Endometrial microvascular endothelial cells (primary cell): ENCODE results near the gene CHMP4A. TPM values are rescaled to one million over a fixed set of nuclear protein-coding genes. Genes with fewer than 3 reads are reported as not detected.
"Not testable (repeated sequence)": the region's sequence is repeated elsewhere in the genome, so short reads cannot be mapped to it uniquely, and the experiment has no call there.

ENCODE experiments used
- in situ Hi-C: cut with HindIII; loops from 2 replicates; pipeline ENCODE4 v1.10.0; 2017; ENCODE audit warnings: low sequenced_read_pairs, low pct_unique_long_range_greater_than_20kb; ENCODE audit errors: inconsistent ontology term
- total RNA-seq: library from RNA; depleted of rRNA; stranded (reverse); fragments of >200 nt; gene quantifications from one replicate; pipeline ENCODE4 v1.2.3, GENCODE V29; 2015; ENCODE audit errors: inconsistent ontology term

Gene CHMP4A
- total RNA-seq, 1 donor from 2014 or later, result 30.0 TPM

DNA sequence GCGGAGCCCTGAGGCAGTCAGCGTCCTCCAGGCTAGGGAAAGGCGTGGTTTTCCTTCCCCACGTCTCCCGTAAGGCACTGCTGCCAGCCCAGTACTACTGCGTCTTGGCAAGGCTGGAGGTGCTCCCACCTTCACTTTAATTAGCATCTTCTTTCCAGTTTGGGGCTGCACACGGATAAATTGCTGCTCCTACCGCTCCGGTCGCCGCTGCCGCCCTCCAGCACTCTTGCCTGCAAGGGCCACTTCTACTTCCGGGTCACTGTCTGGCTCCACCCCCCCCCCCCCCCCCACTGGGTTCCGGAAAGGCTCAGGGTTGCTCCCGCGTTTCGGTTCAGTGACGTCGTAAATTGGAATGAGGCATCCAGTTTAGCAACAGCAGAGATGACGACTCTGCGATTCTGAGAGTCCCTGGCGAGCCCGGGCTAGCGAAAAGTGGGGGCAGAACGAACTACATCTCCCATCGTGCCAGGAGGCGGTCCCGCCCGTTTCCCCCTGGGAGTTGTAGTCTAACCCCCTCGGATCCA, 18.9 kb upstream of the CHMP4A start, which contains the start of gene NEDD8:
NEDD8 (minus strand) TSS at position 247 of the 524 bp plus-strand sequence; CDS start at position 147, 100 bp downstream.
- in situ Hi-C loops, result no loop called here

DNA sequence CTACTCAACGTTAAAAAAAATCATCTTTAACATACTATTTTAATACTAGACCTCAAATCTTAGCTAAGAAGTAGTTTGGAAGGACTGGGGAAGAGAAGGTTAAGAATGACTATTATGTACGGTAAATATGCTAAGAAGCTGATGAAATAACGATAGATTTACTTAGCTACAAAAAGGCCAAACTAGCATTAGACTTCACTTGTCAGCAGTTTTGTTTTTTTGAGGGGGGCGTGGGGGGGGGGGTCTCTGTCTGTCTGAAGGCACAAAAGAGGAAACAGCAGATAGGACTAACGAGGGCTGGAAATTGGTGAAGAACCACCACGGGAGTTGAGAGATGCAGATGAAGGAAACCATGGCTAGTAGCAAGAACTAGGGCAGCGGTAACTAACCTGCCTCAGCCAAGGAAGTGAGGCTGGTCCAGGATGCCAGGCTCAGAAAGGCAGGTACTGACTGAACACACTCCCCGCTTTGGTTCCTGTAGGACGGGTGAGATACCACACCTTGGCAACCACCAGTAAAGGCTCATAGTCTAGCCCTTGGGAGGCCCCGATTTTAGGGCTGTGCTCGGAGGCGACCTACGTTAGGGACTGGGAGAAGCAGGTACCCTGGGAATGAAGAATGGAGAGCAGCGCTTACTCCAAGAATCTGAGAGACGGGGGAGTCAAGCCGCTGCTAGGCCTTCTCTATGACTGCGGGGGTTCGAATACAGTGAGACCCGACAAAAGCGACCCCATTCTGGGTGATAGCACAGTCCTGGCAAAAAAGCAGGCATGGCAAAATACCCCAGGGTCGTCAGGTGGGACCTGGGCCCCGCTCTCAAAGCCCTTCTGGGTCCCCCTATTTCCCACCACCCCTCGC, 18.2 kb upstream of the CHMP4A start:
- in situ Hi-C loops, result no loop called here

GRCh38 chr14:24228902-24229301, 15.6 kb upstream of the CHMP4A start:
- in situ Hi-C loops, result no loop called here

DNA sequence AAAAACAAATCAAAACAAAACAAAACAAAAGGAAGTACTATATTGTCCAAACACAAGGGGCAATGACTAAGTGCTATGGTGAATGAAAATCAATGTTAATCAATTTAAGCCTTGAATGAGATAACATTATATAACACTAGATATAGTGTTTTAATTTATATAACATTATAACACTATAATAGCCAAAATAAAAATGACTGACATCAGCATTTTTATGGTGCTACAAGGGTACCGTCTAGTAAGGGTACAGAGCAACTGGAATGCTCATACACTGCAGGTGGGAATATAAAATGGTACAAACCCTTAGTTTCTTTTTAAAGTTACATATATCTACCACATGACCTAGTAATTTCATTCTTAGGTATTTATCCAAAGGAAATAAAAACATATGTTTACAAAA, 13.2 kb upstream of the CHMP4A start:
- in situ Hi-C loops, result no loop called here

DNA sequence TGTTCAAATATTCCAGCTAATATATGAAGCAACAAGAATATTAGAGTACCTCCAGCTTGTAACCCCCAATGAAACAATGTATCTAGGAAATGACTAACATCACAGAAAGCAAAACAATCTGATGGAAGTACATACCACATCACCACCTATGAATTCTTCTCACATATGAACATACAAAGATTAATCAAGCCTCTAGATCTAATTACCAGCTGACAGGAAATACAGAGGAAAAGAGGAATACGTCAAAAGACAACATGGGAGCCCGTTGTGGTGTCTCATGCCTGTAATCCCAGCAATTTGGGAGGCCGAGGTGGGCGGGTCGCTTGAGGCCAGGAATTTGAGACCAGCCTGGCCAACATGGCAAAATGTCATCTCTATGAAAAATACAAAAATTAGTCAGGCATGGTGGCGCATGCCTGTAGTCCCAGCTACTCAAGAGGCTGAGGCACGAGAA, 11.4 kb upstream of the CHMP4A start:
- in situ Hi-C loops, result no loop called here

DNA sequence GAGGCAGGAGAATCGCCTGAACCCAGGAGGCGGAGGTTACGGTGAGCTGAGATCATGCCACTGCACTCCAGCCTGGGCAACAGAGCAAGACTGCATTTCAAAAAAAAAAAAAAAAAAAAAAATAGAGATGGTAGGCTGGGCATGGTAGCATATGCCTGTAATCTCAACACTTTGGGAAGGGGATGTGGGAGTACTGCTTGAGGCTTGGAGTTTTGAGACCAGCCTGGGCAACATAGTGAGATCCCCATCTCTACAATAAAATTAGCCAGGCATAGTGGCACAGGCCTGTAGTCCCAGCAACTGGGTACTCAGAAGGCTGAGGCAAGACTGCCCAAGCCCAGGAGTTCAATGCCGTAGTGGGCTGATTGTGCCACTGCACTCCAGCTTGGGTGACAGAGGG, 9.7 kb upstream of the CHMP4A start:
- in situ Hi-C loops, result not testable (repeated sequence)

DNA sequence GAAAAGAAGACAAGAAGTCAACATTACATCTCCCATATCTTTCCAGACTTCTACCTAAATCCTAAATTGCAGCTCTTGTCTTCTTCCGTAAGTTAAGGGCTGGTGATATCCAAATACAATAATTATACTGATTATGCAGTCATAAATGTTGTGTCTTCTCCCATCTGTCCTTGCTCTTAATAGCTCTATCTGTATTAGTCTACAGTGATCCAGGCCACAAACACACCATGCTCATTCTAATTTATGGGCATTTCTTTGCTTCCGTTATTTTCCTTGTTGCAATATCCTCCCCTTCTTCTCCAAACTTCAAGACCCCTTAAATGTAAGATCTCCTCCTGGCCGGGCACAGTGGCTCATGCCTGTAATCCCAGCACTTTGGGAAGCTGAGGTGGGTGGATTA, 6.2 kb upstream of the CHMP4A start:
- in situ Hi-C loops, result no loop called here

GRCh38 chr14:24219080-24219479, 5.8 kb upstream of the CHMP4A start:
- in situ Hi-C loops, result no loop called here

- in situ Hi-C loops, result not testable (repeated sequence)
Observed at GRCh38 chr14:24216876-24217275, 3.6 kb upstream of the CHMP4A start.

GRCh38 chr14:24216345-24216699, 3.0 kb upstream of the CHMP4A start:
- in situ Hi-C loops, result no loop called here

DNA sequence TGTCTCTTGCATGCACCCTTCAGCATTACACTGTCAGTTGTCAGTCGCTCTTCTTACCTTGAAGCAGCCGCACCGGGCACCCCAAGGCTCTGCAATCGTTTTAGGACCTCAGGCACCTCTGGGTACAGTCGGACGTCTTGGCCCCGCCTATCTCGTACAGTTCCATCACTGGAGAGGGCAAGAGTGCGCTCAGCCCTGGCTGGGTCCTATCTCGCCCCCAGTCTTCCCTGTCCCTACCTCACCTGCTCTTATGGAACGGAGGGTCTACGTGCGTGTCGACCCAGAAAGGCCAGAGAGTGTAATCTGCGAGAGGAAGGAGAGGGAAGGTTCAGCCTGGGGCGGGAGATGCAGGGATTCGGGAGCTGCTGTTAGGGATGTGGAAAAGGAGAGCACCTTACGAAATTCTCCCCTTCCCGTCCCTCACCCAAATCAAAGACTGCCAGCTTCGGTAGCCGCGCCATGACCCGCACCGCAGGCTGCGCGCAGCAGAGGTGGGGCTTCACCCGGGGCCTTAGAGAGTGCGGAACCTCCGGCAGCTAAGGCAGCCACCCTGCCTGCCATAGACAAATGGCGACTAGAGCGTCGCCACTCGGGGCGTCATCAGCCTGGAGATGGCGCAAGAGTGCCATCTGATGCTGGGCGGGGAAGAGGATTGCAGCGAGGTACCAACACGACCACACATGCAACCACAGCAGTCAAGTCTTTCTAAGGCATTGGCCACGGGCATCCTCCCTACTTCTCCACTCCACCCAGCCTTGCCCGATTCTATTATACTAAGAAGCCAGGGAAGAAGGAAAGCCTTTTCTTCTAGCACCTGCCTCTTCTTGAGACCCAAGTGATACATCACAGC, 2.4 kb upstream of the CHMP4A start, which contains the start of gene MDP1:
MDP1 (minus strand) TSS at position 572 of the 850 bp plus-strand sequence; CDS start at position 461, 111 bp downstream.
- in situ Hi-C loops, result no loop called here

GRCh38 chr14:24213866-24214662, 776 bp upstream of the CHMP4A start:
- in situ Hi-C loops, result no loop called here

DNA sequence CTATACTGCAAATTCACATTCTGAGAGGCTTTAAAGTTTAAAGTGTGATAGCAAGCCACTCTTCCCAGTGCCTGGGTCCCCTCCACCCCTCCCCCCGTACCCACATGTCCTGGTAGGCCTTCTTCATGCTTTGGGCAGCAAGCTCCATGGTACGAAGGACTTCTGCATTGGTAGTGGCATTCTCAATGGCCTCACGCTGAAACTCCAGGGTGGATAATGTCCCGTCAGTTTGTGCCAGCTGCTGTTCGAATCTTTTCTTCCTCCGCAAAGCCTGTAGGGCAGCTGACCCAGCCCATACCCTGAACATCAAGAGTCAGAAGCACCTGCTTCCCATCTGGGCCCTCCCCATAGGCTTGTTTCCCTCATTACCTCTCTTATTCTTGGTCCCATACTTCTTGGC, 2.0 kb downstream of the CHMP4A start:
- in situ Hi-C loops, result no loop called here

DNA sequence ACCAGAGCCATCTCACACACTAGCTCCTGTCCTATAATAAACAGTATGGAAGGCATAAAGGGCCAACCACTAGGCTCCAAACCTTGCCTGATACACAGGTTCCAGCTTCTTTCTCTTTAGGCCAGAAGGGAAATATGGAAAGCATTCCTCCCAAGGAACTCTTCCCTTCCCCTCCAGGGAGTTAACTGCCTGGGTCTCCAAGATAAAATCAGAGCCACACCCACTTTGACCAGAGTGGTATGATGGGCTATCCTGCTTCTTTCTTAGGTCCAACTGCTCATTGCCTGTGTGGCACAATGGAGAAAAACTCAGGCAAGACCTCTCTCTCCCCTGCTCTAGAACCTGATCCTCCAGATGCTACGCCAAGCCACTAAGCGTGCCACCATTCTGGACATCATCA, 5.7 kb downstream of the CHMP4A start:
- in situ Hi-C loops, result loop anchor here (10.0 kb wide), 1 partner anchor 87 kb away; the partner anchor contains the start of genes DHRS1 and NOP9

DNA sequence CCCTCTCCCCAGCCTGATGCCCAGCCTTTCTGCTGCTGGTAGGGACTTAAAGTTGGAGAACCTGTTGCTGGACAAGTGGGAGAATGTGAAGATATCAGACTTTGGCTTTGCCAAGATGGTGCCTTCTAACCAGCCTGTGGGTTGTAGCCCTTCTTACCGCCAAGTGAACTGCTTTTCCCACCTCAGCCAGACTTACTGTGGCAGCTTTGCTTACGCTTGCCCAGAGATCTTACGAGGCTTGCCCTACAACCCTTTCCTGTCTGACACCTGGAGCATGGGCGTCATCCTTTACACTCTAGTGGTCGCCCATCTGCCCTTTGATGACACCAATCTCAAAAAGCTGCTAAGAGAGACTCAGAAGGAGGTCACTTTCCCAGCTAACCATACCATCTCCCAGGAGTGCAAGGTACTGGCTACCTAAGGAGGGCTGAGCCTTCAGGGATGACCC, 6.2 kb downstream of the CHMP4A start:
- in situ Hi-C loops, result loop anchor here (10.0 kb wide), 1 partner anchor 88 kb away; the partner anchor contains the start of genes DHRS1 and NOP9

GRCh38 chr14:24206260-24207103, 6.8 kb downstream of the CHMP4A start:
- in situ Hi-C loops, result loop anchor here (10.0 kb wide), 1 partner anchor 88 kb away; the partner anchor contains the start of genes DHRS1 and NOP9
